Omental fat pad (tissue), 4 donors: Measurements from ENCODE around the gene FCHSD1. TPM values are rescaled to one million over a fixed set of nuclear protein-coding genes. Genes with fewer than 3 reads are reported as not detected.
A peak's percentile ranks its signal among the peaks of the same experiment; 100 is the strongest.

Experiments used
- ATAC-seq: fragments of 150-250 bp; one replicate; pipeline ENCODE4 v1.9.1; 2016; ENCODE audit warnings: mild to moderate bottlenecking, moderate library complexity; ENCODE audit not compliant: low FRiP score
- DNase-seq: peaks from one replicate; pipeline ENCODE4 v3.0.0-alpha.2; 2019; ENCODE audit warnings: low spot score
- CTCF ChIP-seq, 3 donors: fragments of 450-650 bp; IDR thresholded peaks; one replicate each; pipeline ENCODE4 v1.5.1; 2016 to 2017; ENCODE audit warnings: antibody characterized with exemption in 3 of 3, mild to moderate bottlenecking in 3 of 3, moderate library complexity in 2 of 3
- total RNA-seq, 4 donors: library from RNA; depleted of rRNA; stranded (reverse); fragments of >200 nt; gene quantifications; one replicate each; pipeline ENCODE4 v1.1.0, GENCODE V29; 2016

The FCHSD1 gene
- total RNA-seq, 4 donors from 2014 or later, result 11.2 to 19.7 (median 15.5) TPM

- peak; percentile 34 for DNase-seq
- ATAC-seq, result peak; percentile 91
- TF ChIP-seq CTCF (IDR thresholded peaks at IDR 0.05), result no peak
These were observed 30.8 kb upstream of the FCHSD1 start, which contains the start of gene ARAP3 for GRCh38 chr5:141681695-141682641. ARAP3 (minus strand) TSS chr5:141682230; CDS start chr5:141680486, 1,744 bp downstream.

GRCh38 chr5:141681295-141681694 lies 30.1 kb upstream of the FCHSD1 start:
- no peak for TF ChIP-seq CTCF (IDR thresholded peaks at IDR 0.05)
- ATAC-seq, result no peak
- no peak for DNase-seq

- ATAC-seq (no peak), DNase-seq (no peak)
- TF ChIP-seq CTCF (IDR thresholded peaks at IDR 0.05), result no peak
These were observed 29.6 kb upstream of the FCHSD1 start for GRCh38 chr5:141680751-141681201.

- DNase-seq, result no peak
- no peak for ATAC-seq
- no peak for TF ChIP-seq CTCF (IDR thresholded peaks at IDR 0.05)
These were observed 29.0 kb upstream of the FCHSD1 start for GRCh38 chr5:141680178-141680577.

- DNase-seq, result no peak
- no peak for ATAC-seq
- no peak for TF ChIP-seq CTCF (IDR thresholded peaks at IDR 0.05)
These were observed 26.2 kb upstream of the FCHSD1 start for GRCh38 chr5:141677415-141677814.

GRCh38 chr5:141675672-141676071 lies 24.5 kb upstream of the FCHSD1 start:
- ATAC-seq (no peak), DNase-seq (no peak)
- no peak for TF ChIP-seq CTCF (IDR thresholded peaks at IDR 0.05)

- no peak for DNase-seq
- no peak for TF ChIP-seq CTCF (IDR thresholded peaks at IDR 0.05)
- no peak for ATAC-seq
These were observed 23.5 kb upstream of the FCHSD1 start for GRCh38 chr5:141674747-141675146.
